ENCODE results near the gene GUCY1B1. TPM values are rescaled to one million over a fixed set of nuclear protein-coding genes. Genes with fewer than 3 reads are reported as not detected.

GUCY1B1 gene
- total RNA-seq, 1 donor from 2014 or later, result 2.1 TPM

GRCh38 chr4:155781249-155781831 lies 22.5 kb downstream of the GUCY1B1 start:
- Histone ChIP-seq H3K27me3 (ENCODE audit: control insufficient read depth, insufficient read depth, low read length) (no peaks in the 10 kb centered on the region), H3K36me3 (ENCODE audit: control insufficient read depth, insufficient read depth, low read length) (no peaks in the 10 kb centered on the region), H3K4me3 (ENCODE audit: low read depth, low read length) (no peak overlapping the region)
- DNase-seq (ENCODE audit: low read depth) (no peak), FAIRE-seq (no peak)
- no peak for TF ChIP-seq CTCF (IDR thresholded peaks at IDR 0.05; ENCODE audit: insufficient read depth, low read length, severe bottlenecking)

- Histone ChIP-seq H3K27me3 (ENCODE audit: control insufficient read depth, insufficient read depth, low read length) (no peaks in the 10 kb centered on the region), H3K4me3 (ENCODE audit: low read depth, low read length) (no peak overlapping the region), H3K36me3 (ENCODE audit: control insufficient read depth, insufficient read depth, low read length) (no peaks in the 10 kb centered on the region)
- TF ChIP-seq CTCF (IDR thresholded peaks at IDR 0.05; ENCODE audit: insufficient read depth, low read length, severe bottlenecking), result no peak
- DNase-seq (ENCODE audit: low read depth) (no peak), FAIRE-seq (no peak)
Measured at GRCh38 chr4:155784637-155785036, 25.8 kb downstream of the GUCY1B1 start.

- no peaks in the 10 kb centered on the region for H3K36me3 ChIP-seq (ENCODE audit: control insufficient read depth, insufficient read depth, low read length)
- no peak overlapping the region for H3K4me3 ChIP-seq (ENCODE audit: low read depth, low read length)
- no peaks in the 10 kb centered on the region for H3K27me3 ChIP-seq (ENCODE audit: control insufficient read depth, insufficient read depth, low read length)
- no peak for TF ChIP-seq CTCF (IDR thresholded peaks at IDR 0.05; ENCODE audit: insufficient read depth, low read length, severe bottlenecking)
- DNase-seq (ENCODE audit: low read depth), result no peak
- FAIRE-seq, result no peak
Measured at GRCh38 chr4:155785828-155786227, 27.0 kb downstream of the GUCY1B1 start.

- DNase-seq (ENCODE audit: low read depth) (peak; percentile 71), FAIRE-seq (no peak)
- no peaks in the 10 kb centered on the region for H3K36me3 ChIP-seq (ENCODE audit: control insufficient read depth, insufficient read depth, low read length)
- H3K27me3 ChIP-seq (ENCODE audit: control insufficient read depth, insufficient read depth, low read length), result no peaks in the 10 kb centered on the region
- H3K4me3 ChIP-seq (ENCODE audit: low read depth, low read length), result no peak overlapping the region
- TF ChIP-seq CTCF (IDR thresholded peaks at IDR 0.05; ENCODE audit: insufficient read depth, low read length, severe bottlenecking), result peak; percentile 73
Measured at GRCh38 chr4:155787113-155787710, 28.4 kb downstream of the GUCY1B1 start.

- FAIRE-seq, result no peak
- no peak for TF ChIP-seq CTCF (IDR thresholded peaks at IDR 0.05; ENCODE audit: insufficient read depth, low read length, severe bottlenecking)
Measured at GRCh38 chr4:155789391-155789790, 30.6 kb downstream of the GUCY1B1 start.

GRCh38 chr4:155789982-155790381 lies 31.2 kb downstream of the GUCY1B1 start:
- no peak for DNase-seq (ENCODE audit: low read depth)
- no peak for FAIRE-seq
- TF ChIP-seq CTCF (IDR thresholded peaks at IDR 0.05; ENCODE audit: insufficient read depth, low read length, severe bottlenecking), result no peak
- no peaks in the 10 kb centered on the region for H3K27me3 ChIP-seq (ENCODE audit: control insufficient read depth, insufficient read depth, low read length)
- no peaks in the 10 kb centered on the region for H3K36me3 ChIP-seq (ENCODE audit: control insufficient read depth, insufficient read depth, low read length)
- H3K4me3 ChIP-seq (ENCODE audit: low read depth, low read length), result no peak overlapping the region

More at GRCh38 chr4:155789391-155789790, 30.6 kb downstream of the GUCY1B1 start:
- Histone ChIP-seq H3K27me3 (ENCODE audit: control insufficient read depth, insufficient read depth, low read length) (no peaks in the 10 kb centered on the region), H3K4me3 (ENCODE audit: low read depth, low read length) (no peak overlapping the region), H3K36me3 (ENCODE audit: control insufficient read depth, insufficient read depth, low read length) (no peaks in the 10 kb centered on the region)
- DNase-seq (ENCODE audit: low read depth), result no peak
